ENCODE results near the gene COX10. TPM values are rescaled to one million over a fixed set of nuclear protein-coding genes. Genes with fewer than 3 reads are reported as not detected.

The COX10 gene
- total and polyA plus RNA-seq, 2 experiments from 2014 or later = 13.9 to 18.5 TPM

DNA sequence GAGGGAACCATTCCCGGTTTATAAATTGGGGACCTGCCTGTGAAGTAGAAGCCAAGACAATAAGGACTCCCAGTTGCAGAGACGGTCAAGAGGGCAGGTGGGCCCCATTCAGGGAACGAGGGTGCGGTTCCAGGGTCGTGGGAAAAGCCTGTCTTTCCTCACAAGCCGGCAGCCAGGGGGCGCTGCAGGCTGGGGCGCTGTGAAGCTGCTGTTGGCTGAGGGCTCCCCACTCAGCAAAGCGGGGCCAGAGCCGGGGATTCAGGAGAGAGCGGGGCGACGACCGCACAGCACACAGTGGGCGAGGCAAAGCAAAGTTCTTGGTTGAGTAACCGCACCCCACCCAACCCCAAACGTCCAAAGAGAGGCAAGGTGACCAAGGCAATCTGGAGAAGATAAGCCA, 142.5 kb downstream of the COX10 start:
- Histone ChIP-seq H3K27ac (no peak overlapping the region), H3K4me1 (ENCODE audit: insufficient read depth) (peaks cover 16% of the 10 kb centered on the region), H3K36me3 (ENCODE audit: low read depth) (no peaks in the 10 kb centered on the region; the same call in 1 of the 2 replicates), H3K4me2 (ENCODE audit: unreplicated experiment) (no peak overlapping the region), H3K9me3 (ENCODE audit: low read depth) (no peaks in the 10 kb centered on the region), H3K9me2 (ENCODE audit: insufficient read depth) (no peaks in the 10 kb centered on the region), H4K20me1 (ENCODE audit: insufficient read depth) (no peaks in the 10 kb centered on the region), H3K4me3 (no peak overlapping the region), H3K79me2 (ENCODE audit: insufficient read depth) (no peaks in the 10 kb centered on the region), H2AFZ (no peak overlapping the region), H3F3A (ENCODE audit: insufficient read depth) (peaks cover 10% of the 10 kb centered on the region), H3K27me3 (replicated peaks; ENCODE audit: insufficient read depth) (no peaks in the 10 kb centered on the region), H3K9ac (no peak overlapping the region)
- in situ Hi-C loops (cut with MboI) = no loop called here
- DNase-seq = no peak
- 86 to 92% methylated on average over 16 to 17 of the region's 17 CpGs for WGBS, 2 experiments (ENCODE audit: low coverage in 1 of 2, low lambda C conversion rate in 2 of 2, missing lambda C conversion rate in 2 of 2)
- TF ChIP-seq EZH2phosphoT487 (IDR thresholded peaks at IDR 0.05; ENCODE audit: insufficient read depth, low read depth) = no peak
- no peak for TF ChIP-seq EZH2 (IDR thresholded peaks at IDR 0.05; ENCODE audit: insufficient read depth, poor library complexity, severe bottlenecking)

DNA sequence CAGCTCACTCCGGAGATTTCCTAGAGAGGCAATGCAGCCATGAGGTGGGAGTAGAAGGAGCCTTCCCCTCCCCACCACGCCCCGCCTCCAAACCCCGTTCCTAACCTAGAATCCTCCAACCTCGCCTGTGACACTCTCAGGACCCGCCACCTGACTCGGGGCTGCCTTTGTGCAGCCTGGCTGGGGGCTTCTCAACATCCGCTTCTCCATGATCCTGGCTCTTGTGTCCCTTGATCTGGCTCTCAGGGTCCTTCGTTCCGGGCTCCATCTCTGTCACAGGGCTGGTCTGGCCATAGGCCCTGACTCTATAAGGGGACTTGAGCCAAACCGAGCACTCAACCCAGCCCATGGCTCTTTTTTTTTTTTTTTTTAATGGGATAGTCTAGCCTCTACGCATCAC, 143.1 kb downstream of the COX10 start:
- H3K9ac ChIP-seq = no peak overlapping the region
- H3F3A ChIP-seq (ENCODE audit: insufficient read depth) = peaks cover 10% of the 10 kb centered on the region
- no peak overlapping the region for H3K4me3 ChIP-seq
- H3K36me3 ChIP-seq (ENCODE audit: low read depth) = no peaks in the 10 kb centered on the region; the same call in 1 of the 2 replicates
- H3K9me2 ChIP-seq (ENCODE audit: insufficient read depth) = no peaks in the 10 kb centered on the region
- H3K9me3 ChIP-seq (ENCODE audit: low read depth) = no peaks in the 10 kb centered on the region
- 95% methylated on average over 8 to 11 of the region's 12 CpGs for WGBS, 2 experiments (ENCODE audit: low coverage in 1 of 2, low lambda C conversion rate in 2 of 2, missing lambda C conversion rate in 2 of 2)
- in situ Hi-C loops (cut with MboI) = no loop called here
- TF ChIP-seq EZH2 (IDR thresholded peaks at IDR 0.05; ENCODE audit: insufficient read depth, poor library complexity, severe bottlenecking) (no peak), EZH2phosphoT487 (IDR thresholded peaks at IDR 0.05; ENCODE audit: insufficient read depth, low read depth) (no peak)
- DNase-seq = no peak
- no peaks in the 10 kb centered on the region for H4K20me1 ChIP-seq (ENCODE audit: insufficient read depth)
- no peak overlapping the region for H2AFZ ChIP-seq
- H3K4me1 ChIP-seq (ENCODE audit: insufficient read depth) = peaks cover 16% of the 10 kb centered on the region
- no peak overlapping the region for H3K27ac ChIP-seq
- no peaks in the 10 kb centered on the region for H3K27me3 ChIP-seq (replicated peaks; ENCODE audit: insufficient read depth)
- H3K79me2 ChIP-seq (ENCODE audit: insufficient read depth) = no peaks in the 10 kb centered on the region
- no peak overlapping the region for H3K4me2 ChIP-seq (ENCODE audit: unreplicated experiment)

DNA sequence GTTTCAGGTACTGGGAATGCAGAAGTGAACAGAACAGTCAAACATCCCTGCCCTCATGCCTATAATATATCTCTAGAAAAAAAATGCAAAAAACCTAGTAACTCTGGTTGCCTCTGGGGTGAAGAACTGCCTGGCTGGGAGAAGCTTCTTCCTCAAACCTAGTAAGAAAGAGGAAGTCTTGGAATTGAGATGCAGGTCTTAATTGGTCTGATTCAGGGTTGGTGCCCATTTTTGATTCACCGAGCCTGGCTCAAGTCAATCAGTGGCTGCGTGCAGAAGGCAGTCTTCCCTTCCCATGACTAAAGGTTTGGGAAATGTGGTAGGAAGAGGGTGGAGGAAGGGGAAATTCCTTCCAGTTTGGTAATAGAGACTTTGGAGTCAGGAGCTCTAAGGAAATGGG, 145.0 kb downstream of the COX10 start:
- Histone ChIP-seq H3K9me2 (ENCODE audit: insufficient read depth) (no peaks in the 10 kb centered on the region), H3F3A (ENCODE audit: insufficient read depth) (peaks cover 10% of the 10 kb centered on the region), H3K9ac (no peak overlapping the region), H3K9me3 (ENCODE audit: low read depth) (no peaks in the 10 kb centered on the region), H4K20me1 (ENCODE audit: insufficient read depth) (no peaks in the 10 kb centered on the region), H3K36me3 (ENCODE audit: low read depth) (no peaks in the 10 kb centered on the region), H3K27ac (peak overlapping the region; percentile 32), H3K4me2 (ENCODE audit: unreplicated experiment) (peak overlapping the region; percentile 26), H3K27me3 (replicated peaks; ENCODE audit: insufficient read depth) (no peaks in the 10 kb centered on the region), H3K79me2 (ENCODE audit: insufficient read depth) (no peaks in the 10 kb centered on the region), H3K4me3 (no peak overlapping the region), H2AFZ (0 out of 2 replicates have a peak overlapping the region, but pooled peaks have one; percentile 19), H3K4me1 (ENCODE audit: insufficient read depth) (peaks cover 16% of the 10 kb centered on the region)
- DNase-seq = peak; percentile 79
- WGBS, 2 experiments (ENCODE audit: low coverage in 1 of 2, low lambda C conversion rate in 2 of 2, missing lambda C conversion rate in 2 of 2) = 11 to 45% methylated on average over 2 of the region's 2 CpGs
- TF ChIP-seq EZH2phosphoT487 (IDR thresholded peaks at IDR 0.05; ENCODE audit: insufficient read depth, low read depth) (no peak), EZH2 (IDR thresholded peaks at IDR 0.05; ENCODE audit: insufficient read depth, poor library complexity, severe bottlenecking) (no peak)
- in situ Hi-C loops (cut with MboI) = no loop called here

DNA sequence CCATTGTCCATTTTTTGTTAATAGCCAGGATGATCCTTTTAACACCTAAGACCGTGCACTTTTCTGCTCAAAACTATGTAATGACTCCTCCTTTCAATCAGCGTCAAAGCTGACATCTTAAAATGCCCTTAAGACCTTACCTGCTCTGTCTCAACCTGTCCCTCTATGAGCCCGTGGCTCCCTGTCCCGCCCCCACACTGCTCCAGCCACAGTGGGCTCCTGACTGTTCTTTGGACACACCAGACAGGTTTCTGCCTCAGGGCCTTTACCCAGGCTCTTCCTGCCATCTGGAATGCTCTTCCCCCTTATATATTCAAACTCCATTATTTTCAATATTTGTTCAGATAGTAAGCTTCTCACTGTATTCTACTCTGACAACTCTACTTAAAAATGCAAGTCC, 153.3 kb downstream of the COX10 start:
- Histone ChIP-seq H4K20me1 (ENCODE audit: insufficient read depth) (no peaks in the 10 kb centered on the region), H3K79me2 (ENCODE audit: insufficient read depth) (no peaks in the 10 kb centered on the region), H3K9me3 (ENCODE audit: low read depth) (no peaks in the 10 kb centered on the region), H3K9me2 (ENCODE audit: insufficient read depth) (no peaks in the 10 kb centered on the region), H3K4me3 (no peak overlapping the region), H3K36me3 (ENCODE audit: low read depth) (no peaks in the 10 kb centered on the region), H3K4me1 (ENCODE audit: insufficient read depth) (no peaks in the 10 kb centered on the region), H3K4me2 (ENCODE audit: unreplicated experiment) (no peak overlapping the region), H2AFZ (no peak overlapping the region), H3K27ac (no peak overlapping the region), H3K27me3 (replicated peaks; ENCODE audit: insufficient read depth) (no peaks in the 10 kb centered on the region), H3K9ac (no peak overlapping the region), H3F3A (ENCODE audit: insufficient read depth) (no peaks in the 10 kb centered on the region)
- TF ChIP-seq EZH2 (IDR thresholded peaks at IDR 0.05; ENCODE audit: insufficient read depth, poor library complexity, severe bottlenecking) = no peak
- no peak for TF ChIP-seq EZH2phosphoT487 (IDR thresholded peaks at IDR 0.05; ENCODE audit: insufficient read depth, low read depth)
- DNase-seq = no peak
- in situ Hi-C loops (cut with MboI) = no loop called here
- 82 to 93% methylated on average over 4 of the region's 4 CpGs for WGBS, 2 experiments (ENCODE audit: low coverage in 1 of 2, low lambda C conversion rate in 2 of 2, missing lambda C conversion rate in 2 of 2)

Measured in GM23248 (cell line).